Measurements from ENCODE around the gene DPP6.
"Not testable (repeated sequence)": the region's sequence is repeated elsewhere in the genome, so short reads cannot be mapped to it uniquely, and the experiment has no call there.

Gene DPP6

GRCh38 chr7:154072395-154073181 lies 20.4 kb downstream of the DPP6 start:
- not testable (repeated sequence) for DNase-seq (ENCODE audit: low read depth)

- not testable (repeated sequence) for DNase-seq (ENCODE audit: low read depth)
Observed at GRCh38 chr7:154078523-154078922, 26.3 kb downstream of the DPP6 start.

- not testable (repeated sequence) for DNase-seq (ENCODE audit: low read depth)
Observed at GRCh38 chr7:154080249-154080648, 28.1 kb downstream of the DPP6 start.

DNA sequence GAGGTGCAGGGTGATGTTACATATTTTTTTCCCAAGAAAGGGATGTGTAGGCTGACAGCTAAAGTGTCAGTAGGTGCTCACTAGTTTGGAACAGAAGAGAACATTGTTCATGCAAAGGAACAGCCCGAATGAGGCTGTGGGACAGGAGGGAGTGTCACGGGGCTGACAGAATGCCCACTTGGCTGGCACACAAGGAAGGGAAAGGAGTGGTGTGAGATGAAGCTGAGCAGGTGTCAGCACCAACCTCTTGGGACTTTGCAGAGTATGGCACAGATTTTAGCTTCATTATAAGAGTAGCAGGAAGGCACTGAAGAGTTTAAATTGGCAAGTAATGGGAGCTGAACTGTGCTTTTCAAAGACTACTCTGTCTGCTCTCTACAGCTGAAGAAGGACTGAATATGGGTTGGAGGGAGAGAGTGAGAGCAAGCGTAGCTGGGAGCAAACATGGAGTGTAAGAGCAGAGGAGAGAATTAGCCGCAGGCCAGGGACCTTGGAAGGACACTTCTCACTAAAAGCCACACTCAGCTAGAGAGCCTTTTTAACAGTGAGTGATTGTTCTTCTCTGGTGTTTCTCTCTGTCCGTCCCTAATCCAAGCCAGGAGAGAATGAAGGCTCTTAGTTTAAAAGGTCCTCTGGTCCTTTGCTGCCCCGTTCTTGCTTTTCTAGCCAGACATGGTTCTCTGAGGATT lies 35.0 kb downstream of the DPP6 start:
- DNase-seq (ENCODE audit: low read depth), result not testable (repeated sequence)

DNA sequence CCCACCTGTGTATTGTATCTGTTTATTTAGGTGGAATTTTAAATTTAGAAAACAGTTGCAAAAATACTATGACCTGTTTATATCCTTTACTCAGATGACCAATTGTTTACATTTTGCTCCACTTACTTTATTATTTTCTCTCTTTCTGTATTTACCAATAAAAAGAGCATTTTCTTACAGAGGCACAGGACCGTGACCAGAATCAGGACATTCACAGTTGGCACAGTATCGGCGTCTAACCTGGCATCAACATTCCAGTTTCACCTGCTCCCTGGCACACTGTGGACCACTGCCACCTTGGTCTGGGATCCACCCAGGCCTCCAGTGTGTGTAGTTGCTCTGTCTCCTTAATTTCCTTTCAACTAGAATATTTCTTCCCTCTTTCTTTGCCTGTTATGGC lies 39.9 kb downstream of the DPP6 start:
- DNase-seq (ENCODE audit: low read depth), result not testable (repeated sequence)

DNA sequence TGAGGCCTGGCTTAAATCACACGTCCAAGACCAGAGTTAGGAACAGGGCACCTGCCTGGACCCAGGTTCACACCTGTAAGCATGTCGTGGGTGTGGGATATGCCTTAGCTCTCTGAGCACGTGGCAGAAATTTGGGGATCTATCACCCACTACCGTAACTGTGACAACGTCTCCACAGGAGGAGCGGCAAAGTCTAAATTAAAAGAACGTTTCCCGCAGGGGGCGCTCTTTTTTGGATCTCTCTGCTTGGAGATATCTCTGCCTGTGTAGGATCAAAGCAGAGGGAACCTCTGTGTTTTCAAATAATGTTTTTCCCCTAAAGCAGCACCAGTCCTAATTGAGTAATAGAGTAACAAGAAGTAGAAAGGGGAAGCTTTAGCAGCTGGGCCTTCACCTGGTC lies 43.0 kb downstream of the DPP6 start:
- DNase-seq (ENCODE audit: low read depth), result not testable (repeated sequence)

GRCh38 chr7:154105063-154105462 lies 52.9 kb downstream of the DPP6 start:
- DNase-seq (ENCODE audit: low read depth), result not testable (repeated sequence)

DNA sequence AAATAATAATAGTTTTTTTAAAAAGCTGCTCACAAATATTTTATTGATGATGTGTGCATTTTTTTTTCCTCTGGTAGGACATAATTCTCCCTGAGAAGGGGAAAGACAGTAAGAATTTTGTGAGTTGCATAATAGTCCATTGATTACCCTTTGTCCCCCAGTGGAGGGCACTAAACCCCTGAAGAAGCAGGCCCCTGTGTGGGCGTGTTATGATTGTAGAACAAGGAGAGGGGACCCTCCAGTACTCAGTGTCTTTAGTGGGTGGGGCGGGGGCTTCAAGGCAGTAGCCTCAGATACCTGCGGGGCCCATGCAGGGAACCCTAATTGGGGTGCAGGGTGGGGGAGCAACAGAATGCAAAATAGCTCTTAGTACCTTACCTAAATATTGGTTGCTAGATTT lies 57.4 kb downstream of the DPP6 start:
- DNase-seq (ENCODE audit: low read depth), result not testable (repeated sequence)

GRCh38 chr7:154113732-154114351 lies 61.6 kb downstream of the DPP6 start:
- not testable (repeated sequence) for DNase-seq (ENCODE audit: low read depth)

DNA sequence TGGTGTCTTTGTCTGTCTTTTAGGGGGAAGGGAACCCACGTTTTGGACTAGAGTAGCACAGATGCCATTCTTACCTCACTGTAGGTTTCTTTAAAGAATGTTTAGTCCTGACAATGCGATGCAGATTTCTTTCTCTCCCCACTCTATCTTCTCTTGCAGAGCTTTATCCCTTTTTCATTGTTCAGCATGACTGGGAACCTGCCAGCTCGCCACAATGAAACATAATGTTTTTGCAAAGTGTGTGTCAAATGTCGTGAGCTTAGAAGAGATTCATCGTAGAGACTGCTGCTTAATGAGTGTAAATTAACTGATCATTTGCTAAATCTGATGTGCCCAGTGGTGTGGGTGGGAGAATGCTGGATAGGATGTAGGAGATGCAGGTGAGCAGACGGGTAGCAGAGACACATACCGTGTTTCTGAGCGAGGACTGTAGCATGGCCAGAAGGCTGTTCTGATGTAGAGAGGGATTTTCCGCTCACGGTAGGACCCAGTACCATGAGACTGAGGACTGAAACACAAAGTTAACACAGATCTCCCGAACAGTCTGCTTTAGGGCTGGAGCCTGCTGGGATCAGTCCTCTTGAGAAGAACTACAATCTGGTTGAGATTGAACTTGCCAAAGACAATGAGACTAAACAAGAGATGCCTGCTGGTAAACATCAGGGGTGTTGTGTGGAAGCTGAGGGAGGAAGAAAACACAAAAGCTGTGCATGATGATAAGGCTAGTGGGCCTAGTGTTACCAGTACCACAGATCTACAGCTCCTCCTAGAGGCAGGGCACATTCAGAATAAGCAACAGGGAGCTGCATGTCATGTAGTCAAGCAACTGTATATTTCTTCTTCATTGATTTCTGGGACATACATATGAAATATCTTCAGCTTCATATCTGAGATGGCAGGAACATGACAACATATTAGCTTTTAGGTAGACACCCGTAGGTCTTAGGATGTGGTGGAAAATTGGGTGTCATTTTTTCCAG lies 65.5 kb downstream of the DPP6 start:
- DNase-seq (ENCODE audit: low read depth), result not testable (repeated sequence)

DNA sequence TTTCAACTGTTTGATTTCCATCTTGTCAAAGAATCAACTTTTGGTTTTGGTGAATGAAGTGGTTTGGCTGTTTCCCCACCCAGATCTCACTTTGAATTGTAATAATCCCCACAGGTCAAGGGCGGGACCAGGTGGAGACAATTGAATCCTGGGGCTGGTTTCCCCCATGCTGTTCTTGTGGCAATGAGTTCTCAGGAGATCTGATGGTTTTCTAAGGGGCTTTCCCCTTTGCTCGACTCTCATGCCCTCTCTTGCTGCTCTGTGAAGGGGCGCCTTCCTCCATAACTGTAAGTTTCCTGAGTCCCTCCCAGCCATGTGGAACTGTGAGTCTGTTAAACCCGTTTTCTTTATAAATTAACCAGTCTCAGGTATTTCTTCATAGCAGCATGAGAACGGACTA lies 68.6 kb downstream of the DPP6 start:
- not testable (repeated sequence) for DNase-seq (ENCODE audit: low read depth)

DNA sequence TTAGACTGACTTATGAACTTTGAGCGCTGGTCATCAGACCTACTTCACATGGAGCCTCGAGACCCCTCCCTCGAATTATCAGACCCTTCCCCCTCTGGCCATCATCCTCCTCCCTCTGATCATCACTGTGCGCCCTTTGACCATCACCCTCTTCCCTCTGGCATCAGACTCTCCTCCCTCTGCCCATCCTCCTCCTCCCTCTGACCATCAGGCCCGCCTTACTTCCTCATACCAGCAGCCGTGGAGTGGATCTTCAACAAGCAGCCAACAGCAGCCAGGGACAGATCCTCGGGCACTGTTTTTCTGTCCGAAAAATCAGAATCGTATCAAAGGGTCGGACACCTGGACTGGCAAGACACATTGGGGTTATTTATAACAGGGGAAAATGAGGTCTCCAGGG lies 70.5 kb downstream of the DPP6 start:
- DNase-seq (ENCODE audit: low read depth), result not testable (repeated sequence)

DNA sequence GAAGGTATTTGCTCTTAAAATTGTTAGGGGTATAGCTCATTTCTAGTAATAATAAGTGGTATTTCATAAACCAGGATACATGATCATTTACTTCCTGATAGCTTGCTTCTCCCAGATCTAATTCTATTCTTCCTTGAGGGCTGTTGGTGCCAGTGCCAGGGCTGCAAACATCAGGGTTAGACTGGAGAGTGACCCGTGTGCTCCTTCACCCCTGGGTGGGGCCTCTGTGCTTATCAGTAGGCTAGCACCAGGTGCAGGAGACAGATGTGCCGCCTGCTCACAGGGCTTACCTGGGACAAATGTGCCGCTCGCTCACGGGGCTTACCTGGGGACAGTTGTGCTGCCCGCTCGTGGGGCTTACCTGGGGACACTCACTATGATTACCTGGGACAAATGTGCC lies 71.2 kb downstream of the DPP6 start:
- not testable (repeated sequence) for DNase-seq (ENCODE audit: low read depth)

- DNase-seq (ENCODE audit: low read depth), result not testable (repeated sequence)
Observed at GRCh38 chr7:154129142-154129541, 76.9 kb downstream of the DPP6 start.

DNA sequence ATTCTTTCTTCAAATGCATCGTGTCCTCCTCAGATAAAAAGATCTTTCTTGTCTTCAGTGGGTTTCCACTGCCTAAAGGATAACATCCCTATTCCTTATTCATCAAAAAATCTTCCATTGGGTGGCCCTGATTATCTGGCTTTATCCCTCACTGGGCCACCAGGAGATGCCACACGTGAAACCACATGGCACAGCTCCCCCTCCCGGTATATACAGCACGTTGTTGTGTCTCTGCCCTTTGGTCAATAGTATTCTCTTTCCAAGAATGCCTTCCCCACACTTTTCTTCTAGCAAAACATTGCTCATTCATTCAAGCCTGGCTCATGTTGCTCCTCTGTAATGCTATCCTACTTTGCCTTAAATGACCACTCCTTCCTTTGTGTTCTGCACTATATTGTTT lies 80.4 kb downstream of the DPP6 start:
- DNase-seq (ENCODE audit: low read depth), result not testable (repeated sequence)

DNA sequence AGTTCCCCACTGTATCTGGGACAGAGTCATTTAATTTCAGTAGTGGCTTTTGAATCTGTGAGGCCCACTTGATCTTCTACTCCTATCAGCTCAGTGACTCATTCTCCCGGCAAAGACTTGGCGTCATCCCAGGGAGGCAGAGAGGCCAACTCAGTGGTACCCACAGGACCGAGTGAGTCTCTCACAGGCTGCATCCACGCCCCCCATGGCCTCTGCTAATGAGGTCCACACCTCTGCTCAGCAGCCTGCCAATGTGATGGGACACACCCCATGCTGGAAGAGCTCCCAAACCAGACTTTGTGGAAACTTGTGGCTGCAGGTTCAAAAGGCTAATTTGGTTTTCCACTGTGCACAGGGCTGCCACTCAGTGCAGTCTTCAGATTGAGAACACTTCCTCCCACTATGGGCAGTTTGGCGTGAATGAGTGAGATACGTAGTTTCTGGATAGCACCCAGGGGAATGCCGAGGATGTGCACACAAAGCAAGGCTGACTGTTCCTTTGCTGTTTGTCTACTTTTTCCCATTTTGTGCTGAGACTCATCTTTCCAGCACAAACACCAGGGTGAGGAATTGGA lies 81.6 kb downstream of the DPP6 start:
- not testable (repeated sequence) for DNase-seq (ENCODE audit: low read depth)

DNA sequence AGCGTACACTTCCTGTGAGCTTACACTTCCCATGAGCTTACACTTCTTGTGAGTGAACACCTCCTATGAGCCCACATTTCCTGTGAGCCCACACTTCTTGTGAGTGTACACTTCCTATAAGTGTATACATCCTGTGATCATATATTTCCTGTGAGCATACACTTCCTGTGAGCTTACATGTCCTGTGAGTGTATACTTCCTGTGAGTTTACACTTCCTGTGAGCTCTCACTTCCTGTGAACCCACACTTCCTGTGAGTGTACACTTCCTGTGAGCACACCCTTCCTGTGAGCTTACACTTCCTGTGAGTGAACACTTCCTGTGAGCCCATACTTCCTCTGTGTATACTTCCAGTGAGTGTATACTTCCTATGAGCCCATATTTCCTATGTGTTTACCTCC lies 82.5 kb downstream of the DPP6 start:
- DNase-seq (ENCODE audit: low read depth), result not testable (repeated sequence)

DNA sequence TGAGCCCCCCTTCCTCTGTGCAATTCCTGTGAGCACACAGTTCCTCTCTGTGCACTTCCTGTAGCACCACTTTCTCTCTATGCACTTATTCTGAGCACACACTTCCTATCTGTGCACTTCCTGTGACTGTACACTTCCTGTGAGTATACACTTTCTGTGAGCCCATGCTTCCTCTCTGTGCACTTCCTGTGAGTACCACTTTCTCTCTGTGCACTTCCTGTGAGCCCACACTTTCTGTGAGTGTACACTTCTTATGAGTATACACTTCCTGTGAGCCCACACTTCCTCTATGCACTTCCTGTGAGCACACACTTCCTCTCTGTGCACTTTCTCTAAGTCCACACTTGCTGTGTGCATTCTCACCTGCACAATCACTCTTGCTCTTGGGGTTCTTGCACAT lies 83.4 kb downstream of the DPP6 start:
- DNase-seq (ENCODE audit: low read depth), result not testable (repeated sequence)

GRCh38 chr7:154145922-154146706 lies 93.9 kb downstream of the DPP6 start:
- DNase-seq (ENCODE audit: low read depth), result not testable (repeated sequence)

DNA sequence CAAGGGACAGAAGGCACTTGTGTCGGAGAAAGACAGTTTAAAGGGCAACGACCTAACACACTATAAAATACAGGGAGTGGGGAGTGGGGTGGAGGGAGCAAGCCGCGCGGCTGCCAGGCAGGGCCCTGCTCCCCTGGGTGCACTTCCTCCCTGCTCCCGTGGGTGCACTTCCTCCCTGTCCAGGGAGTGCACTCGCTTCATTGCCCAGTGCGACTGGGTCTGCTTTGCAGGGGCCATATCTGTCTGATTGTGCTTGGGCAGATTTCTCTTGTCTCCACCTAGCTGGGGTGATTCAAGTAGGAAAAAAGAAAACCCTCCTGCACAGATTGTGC lies 94.5 kb downstream of the DPP6 start:
- not testable (repeated sequence) for DNase-seq (ENCODE audit: low read depth)
